HepG2 (cell line): ENCODE measurements around the gene PNN. TPM values are rescaled to one million over a fixed set of nuclear protein-coding genes. Genes with fewer than 3 reads are reported as not detected.

Source experiments
- DPF2 ChIP-seq: sonication (generic); formaldehyde crosslinking; IDR thresholded peaks from 2 replicates; pipeline ENCODE4 v1.4.0; 2020; ENCODE audit warnings: mild to moderate bottlenecking, low read depth, missing genetic modification reagents, borderline replicate concordance
- HIC2 ChIP-seq: sonication (generic); formaldehyde crosslinking; IDR thresholded peaks from 2 replicates; pipeline ENCODE4 v1.9.0; 2022; ENCODE audit warnings: low read depth, missing genetic modification reagents
- IRF1 ChIP-seq: sonication (generic); formaldehyde crosslinking; IDR thresholded peaks from 2 replicates; pipeline ENCODE4 v1.4.0; 2020; ENCODE audit warnings: low read depth, mild to moderate bottlenecking, missing genetic modification reagents
- NFRKB ChIP-seq: fragments of 450-650 bp; IDR thresholded peaks from 2 replicates; pipeline ENCODE4 v1.6.1; 2017
- RORA ChIP-seq: sonication (generic); formaldehyde crosslinking; IDR thresholded peaks from 2 replicates; pipeline ENCODE4 v1.5.0; 2020; ENCODE audit warnings: mild to moderate bottlenecking, missing genetic modification reagents, moderate library complexity
- ZBTB20 ChIP-seq: sonication (generic); formaldehyde crosslinking; IDR thresholded peaks from 2 replicates; pipeline ENCODE4 v1.8.1; 2023; ENCODE audit warnings: missing genetic modification reagents, low read depth, mild to moderate bottlenecking, borderline replicate concordance
- ZBTB21 ChIP-seq: sonication (generic); formaldehyde crosslinking; IDR thresholded peaks from 2 replicates; pipeline ENCODE4 v1.4.0; 2020; ENCODE audit warnings: missing genetic modification reagents
- ZKSCAN5 ChIP-seq: sonication (generic); formaldehyde crosslinking; IDR thresholded peaks from 2 replicates; pipeline ENCODE4 v1.5.1; 2020; ENCODE audit warnings: mild to moderate bottlenecking, missing genetic modification reagents
- ZMAT3 ChIP-seq: sonication (generic); formaldehyde crosslinking; conservative IDR thresholded peaks from 2 replicates; pipeline ENCODE4 v1.7.0; 2021; ENCODE audit warnings: missing genetic modification reagents
- ZNF235 ChIP-seq: sonication (generic); formaldehyde crosslinking; IDR thresholded peaks from 2 replicates; pipeline ENCODE4 v1.8.1; 2023; ENCODE audit warnings: mild to moderate bottlenecking, missing genetic modification reagents, borderline replicate concordance
- ZNF282 ChIP-seq: fragments of 450-650 bp; IDR thresholded peaks from 2 replicates; pipeline ENCODE4 v1.6.1; 2018; ENCODE audit not compliant: partially characterized antibody
- ZNF724P ChIP-seq: sonication (generic); formaldehyde crosslinking; IDR thresholded peaks from 2 replicates; pipeline ENCODE4 v1.8.0; 2022; ENCODE audit warnings: missing genetic modification reagents, borderline replicate concordance
- ZNF737 ChIP-seq: sonication (generic); formaldehyde crosslinking; IDR thresholded peaks from 2 replicates; pipeline ENCODE4 v1.5.0; 2020; ENCODE audit warnings: missing genetic modification reagents, mild to moderate bottlenecking, borderline replicate concordance
- polyA plus RNA-seq, 8 experiments: library from polyadenylated mRNA; depleted of rRNA in 3 of 8; stranded (reverse) in 7 of 8; unstranded in 1 of 8; fragments of >200 nt; fragmentation: Illumina TruSeq in 4 of 8; extraction: Trizol in 4 of 8; gene quantifications; 2 replicates each; pipeline versions ENCODE4 v1.2.1 to v1.2.3, GENCODE V29; 2011 to 2016; ENCODE audit warnings: low read depth in 4 of 8, missing spikeins in 1 of 8, mixed read lengths in 1 of 8; ENCODE audit not compliant: insufficient read depth in 1 of 8
- total RNA-seq, 5 experiments: library from RNA; depleted of rRNA; stranded (reverse); fragments of >200 nt; fragmentation: Illumina TruSeq; extraction: Trizol; gene quantifications; 2 replicates each; pipeline ENCODE4 v1.2.3, GENCODE V29; 2016; ENCODE audit warnings: low read depth in 1 of 5
- TF ChIP-seq, protein P1 (sequence below): sonication (generic); formaldehyde crosslinking; IDR thresholded peaks from 2 replicates; pipeline ENCODE4 v1.4.0; 2020; ENCODE audit warnings: missing genetic modification reagents, borderline replicate concordance
- TF ChIP-seq, protein P2 (sequence below): sonication (generic); formaldehyde crosslinking; IDR thresholded peaks from 2 replicates; pipeline ENCODE4 v1.4.0; 2020; ENCODE audit warnings: missing genetic modification reagents
- TF ChIP-seq, protein P3 (sequence below): sonication (generic); formaldehyde crosslinking; IDR thresholded peaks from 2 replicates; pipeline ENCODE4 v1.4.0; 2020; ENCODE audit warnings: mild to moderate bottlenecking, missing genetic modification reagents
- TF ChIP-seq, protein P4 (sequence below): sonication (generic); formaldehyde crosslinking; IDR thresholded peaks from 2 replicates; pipeline ENCODE4 v1.8.0; 2022; ENCODE audit warnings: low read depth, missing genetic modification reagents

PNN gene
- total and polyA plus RNA-seq, 2 of the 13 experiments (the other 11 are each of a cell fraction or from before 2014, with no cell fraction given): 58.0 to 214 TPM

GRCh38 chr14:39174560-39175444, at the start of gene PNN (continued):
- TF ChIP-seq, protein P1, sequence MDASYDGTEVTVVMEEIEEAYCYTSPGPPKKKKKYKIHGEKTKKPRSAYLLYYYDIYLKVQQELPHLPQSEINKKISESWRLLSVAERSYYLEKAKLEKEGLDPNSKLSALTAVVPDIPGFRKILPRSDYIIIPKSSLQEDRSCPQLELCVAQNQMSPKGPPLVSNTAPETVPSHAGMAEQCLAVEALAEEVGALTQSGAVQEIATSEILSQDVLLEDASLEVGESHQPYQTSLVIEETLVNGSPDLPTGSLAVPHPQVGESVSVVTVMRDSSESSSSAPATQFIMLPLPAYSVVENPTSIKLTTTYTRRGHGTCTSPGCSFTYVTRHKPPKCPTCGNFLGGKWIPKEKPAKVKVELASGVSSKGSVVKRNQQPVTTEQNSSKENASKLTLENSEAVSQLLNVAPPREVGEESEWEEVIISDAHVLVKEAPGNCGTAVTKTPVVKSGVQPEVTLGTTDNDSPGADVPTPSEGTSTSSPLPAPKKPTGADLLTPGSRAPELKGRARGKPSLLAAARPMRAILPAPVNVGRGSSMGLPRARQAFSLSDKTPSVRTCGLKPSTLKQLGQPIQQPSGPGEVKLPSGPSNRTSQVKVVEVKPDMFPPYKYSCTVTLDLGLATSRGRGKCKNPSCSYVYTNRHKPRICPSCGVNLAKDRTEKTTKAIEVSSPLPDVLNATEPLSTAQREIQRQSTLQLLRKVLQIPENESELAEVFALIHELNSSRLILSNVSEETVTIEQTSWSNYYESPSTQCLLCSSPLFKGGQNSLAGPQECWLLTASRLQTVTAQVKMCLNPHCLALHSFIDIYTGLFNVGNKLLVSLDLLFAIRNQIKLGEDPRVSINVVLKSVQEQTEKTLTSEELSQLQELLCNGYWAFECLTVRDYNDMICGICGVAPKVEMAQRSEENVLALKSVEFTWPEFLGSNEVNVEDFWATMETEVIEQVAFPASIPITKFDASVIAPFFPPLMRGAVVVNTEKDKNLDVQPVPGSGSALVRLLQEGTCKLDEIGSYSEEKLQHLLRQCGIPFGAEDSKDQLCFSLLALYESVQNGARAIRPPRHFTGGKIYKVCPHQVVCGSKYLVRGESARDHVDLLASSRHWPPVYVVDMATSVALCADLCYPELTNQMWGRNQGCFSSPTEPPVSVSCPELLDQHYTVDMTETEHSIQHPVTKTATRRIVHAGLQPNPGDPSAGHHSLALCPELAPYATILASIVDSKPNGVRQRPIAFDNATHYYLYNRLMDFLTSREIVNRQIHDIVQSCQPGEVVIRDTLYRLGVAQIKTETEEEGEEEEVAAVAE: peak; percentile 79
- TF ChIP-seq, protein P2, sequence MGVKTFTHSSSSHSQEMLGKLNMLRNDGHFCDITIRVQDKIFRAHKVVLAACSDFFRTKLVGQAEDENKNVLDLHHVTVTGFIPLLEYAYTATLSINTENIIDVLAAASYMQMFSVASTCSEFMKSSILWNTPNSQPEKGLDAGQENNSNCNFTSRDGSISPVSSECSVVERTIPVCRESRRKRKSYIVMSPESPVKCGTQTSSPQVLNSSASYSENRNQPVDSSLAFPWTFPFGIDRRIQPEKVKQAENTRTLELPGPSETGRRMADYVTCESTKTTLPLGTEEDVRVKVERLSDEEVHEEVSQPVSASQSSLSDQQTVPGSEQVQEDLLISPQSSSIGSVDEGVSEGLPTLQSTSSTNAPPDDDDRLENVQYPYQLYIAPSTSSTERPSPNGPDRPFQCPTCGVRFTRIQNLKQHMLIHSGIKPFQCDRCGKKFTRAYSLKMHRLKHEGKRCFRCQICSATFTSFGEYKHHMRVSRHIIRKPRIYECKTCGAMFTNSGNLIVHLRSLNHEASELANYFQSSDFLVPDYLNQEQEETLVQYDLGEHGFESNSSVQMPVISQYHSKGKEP (CRISPR knock-in tag): peak; percentile 64; the same call in 1 of the 2 replicates
- TF ChIP-seq ZNF724P (CRISPR knock-in tag) (peak; percentile 87), ZMAT3 (CRISPR knock-in tag) (no peak; the same call in 1 of the 2 replicates), ZBTB20 (peak; percentile 91), ZKSCAN5 (CRISPR knock-in tag) (no peak), ZNF737 (no peak), DPF2 (peak; percentile 18; the same call in 1 of the 2 replicates), ZBTB21 (CRISPR knock-in tag) (peak; percentile 98), ZNF235 (CRISPR knock-in tag) (peak; percentile 99), ZNF282 (no peak), NFRKB (peak; percentile 68; the same call in 1 of the 2 replicates), HIC2 (CRISPR knock-in tag) (0 out of 2 replicates have a peak, but pooled peaks have one; percentile 30), RORA (CRISPR knock-in tag) (no peak), IRF1 (CRISPR knock-in tag) (0 out of 2 replicates have a peak, but pooled peaks have one; percentile 37)
- TF ChIP-seq, protein P3, sequence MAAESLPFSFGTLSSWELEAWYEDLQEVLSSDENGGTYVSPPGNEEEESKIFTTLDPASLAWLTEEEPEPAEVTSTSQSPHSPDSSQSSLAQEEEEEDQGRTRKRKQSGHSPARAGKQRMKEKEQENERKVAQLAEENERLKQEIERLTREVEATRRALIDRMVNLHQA (CRISPR knock-in tag): peak; percentile 33
- TF ChIP-seq, protein P4, sequence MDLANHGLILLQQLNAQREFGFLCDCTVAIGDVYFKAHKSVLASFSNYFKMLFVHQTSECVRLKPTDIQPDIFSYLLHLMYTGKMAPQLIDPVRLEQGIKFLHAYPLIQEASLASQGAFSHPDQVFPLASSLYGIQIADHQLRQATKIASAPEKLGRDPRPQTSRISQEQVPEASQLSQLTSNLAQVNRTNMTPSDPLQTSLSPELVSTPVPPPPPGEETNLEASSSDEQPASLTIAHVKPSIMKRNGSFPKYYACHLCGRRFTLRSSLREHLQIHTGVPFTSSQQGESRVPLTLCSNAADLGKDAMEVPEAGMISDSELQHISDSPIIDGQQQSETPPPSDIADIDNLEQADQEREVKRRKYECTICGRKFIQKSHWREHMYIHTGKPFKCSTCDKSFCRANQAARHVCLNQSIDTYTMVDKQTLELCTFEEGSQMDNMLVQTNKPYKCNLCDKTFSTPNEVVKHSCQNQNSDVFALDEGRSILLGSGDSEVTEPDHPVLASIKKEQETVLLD: no peak
